HG02571 (cell line): ENCODE data around the gene WDR20.
"Not testable (repeated sequence)": the region's sequence is repeated elsewhere in the genome, so short reads cannot be mapped to it uniquely, and the experiment has no call there.

Experiments used
- ATAC-seq: cut with Tn5 transposase; IDR thresholded peaks from one replicate; pipeline ENCODE4 v1.9.1; 2021; ENCODE audit warnings: mild to moderate bottlenecking, moderate library complexity; ENCODE audit not compliant: unreplicated experiment

The WDR20 gene

GRCh38 chr14:102126807-102127455 is 12.8 kb upstream of the WDR20 start:
- no peak for ATAC-seq

DNA sequence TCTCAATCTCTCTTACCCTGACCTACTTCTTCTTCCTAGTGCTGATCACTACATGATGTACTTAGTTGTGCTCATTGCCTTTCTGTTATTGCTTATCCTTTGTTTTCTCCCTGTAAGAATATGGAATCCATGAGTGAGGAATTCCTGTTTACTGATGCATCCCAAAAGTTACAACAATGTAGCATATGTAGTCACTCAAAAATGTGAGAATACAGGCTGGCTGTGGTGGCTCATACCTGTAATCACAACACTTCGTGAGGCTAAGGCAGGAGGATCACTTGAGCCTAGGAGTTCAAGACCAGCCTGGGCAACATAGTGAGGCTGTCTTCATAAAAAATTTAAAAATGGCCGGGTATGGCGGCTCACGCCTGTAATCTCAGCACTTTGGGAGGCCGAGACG is 8.0 kb upstream of the WDR20 start:
- ATAC-seq: no peak

DNA sequence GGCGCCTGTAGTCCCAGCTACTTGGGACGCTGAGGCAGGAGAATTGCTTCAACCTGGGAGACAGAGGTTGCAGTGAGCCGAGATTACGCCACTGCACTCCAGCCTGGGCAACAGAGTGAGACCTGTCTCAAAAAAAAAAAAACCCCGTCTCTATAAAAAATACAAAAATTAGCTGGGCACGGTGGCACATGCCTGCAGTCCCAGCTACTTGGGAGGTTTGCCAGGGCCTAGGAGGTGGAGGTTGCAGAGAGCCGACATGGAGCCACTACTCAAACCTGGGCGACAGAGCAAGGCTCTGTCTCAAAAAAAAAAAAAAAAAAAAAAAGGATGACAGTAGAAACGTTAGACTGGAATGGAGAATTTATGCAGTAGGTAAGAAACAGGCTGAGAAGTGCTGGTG is 5.7 kb upstream of the WDR20 start:
- not testable (repeated sequence) for ATAC-seq

DNA sequence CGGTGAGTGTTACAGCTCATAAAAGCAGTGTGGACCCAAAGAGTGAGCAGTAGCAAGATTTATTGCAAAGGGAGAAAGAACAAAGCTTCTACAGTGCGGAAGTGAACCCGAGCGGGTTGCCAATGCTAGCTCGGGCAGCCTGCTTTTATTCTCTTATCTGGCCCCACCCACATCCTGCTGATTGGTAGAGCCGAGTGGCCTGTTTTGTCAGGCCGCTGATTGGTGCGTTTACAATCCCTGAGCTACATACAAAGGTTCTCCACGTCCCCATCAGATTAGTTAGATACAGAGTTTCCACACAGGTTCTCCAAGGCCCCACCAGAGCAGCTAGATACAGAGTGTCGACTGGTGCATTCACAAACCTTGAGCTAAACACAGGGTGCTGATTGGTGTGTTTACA is 5.0 kb upstream of the WDR20 start:
- not testable (repeated sequence) for ATAC-seq

GRCh38 chr14:102135456-102135855 is 4.2 kb upstream of the WDR20 start:
- not testable (repeated sequence) for ATAC-seq

GRCh38 chr14:102138535-102138934 is 1.2 kb upstream of the WDR20 start:
- no peak for ATAC-seq

DNA sequence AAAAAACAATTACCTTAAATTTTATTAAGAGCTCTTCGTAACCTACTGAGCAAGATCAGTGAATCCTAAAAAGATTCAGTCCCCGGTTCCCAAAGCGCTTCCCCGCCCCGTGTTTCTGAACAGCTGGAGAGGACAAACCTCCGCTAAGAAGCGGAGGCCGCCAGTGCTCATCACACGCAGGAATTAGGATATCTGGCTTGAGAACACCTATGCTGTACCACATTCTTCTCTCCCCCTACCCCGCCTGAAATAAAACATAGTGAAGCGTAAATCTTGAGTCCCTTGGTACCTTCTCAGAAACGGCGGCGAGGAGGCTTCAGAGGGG is 774 bp upstream of the WDR20 start:
- ATAC-seq: peak; percentile 14

DNA sequence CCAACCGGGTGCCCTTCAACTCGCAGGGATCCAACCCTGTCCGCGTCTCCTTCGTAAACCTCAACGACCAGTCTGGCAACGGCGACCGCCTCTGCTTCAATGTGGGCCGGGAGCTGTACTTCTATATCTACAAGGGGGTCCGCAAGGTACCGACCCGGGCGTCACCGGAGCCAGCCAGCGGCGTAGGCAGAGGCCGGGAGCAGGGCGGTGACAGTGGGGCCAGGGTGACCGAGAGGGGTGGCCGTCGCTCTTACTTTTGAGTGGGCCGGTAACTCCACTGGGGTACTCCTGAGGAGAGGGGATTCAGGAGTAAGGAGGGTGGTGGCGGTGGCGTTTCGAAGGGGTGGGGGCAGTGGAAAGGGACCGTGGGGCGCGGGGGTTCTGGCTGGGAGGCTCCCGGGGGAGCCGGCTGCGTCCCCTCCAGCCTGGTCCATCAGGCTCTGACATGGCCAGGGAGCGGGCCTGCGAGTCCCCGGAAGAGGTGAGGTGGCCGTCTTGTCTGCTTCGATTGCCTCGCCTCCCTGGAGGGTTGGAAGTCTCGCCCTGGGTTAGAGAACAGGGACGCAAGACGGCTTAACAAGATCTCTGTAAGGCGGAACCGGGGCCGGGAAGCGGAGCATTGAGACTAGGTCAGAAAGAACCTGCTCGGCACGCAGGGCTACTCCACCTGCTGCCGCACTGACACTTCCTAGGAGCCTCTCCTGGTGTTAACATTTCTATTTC is 491 bp downstream of the WDR20 start:
- ATAC-seq: peak; percentile 16

GRCh38 chr14:102140750-102141145 is 1.1 kb downstream of the WDR20 start:
- ATAC-seq: no peak

- ATAC-seq: no peak
Observed at GRCh38 chr14:102141797-102142196, 2.1 kb downstream of the WDR20 start.

DNA sequence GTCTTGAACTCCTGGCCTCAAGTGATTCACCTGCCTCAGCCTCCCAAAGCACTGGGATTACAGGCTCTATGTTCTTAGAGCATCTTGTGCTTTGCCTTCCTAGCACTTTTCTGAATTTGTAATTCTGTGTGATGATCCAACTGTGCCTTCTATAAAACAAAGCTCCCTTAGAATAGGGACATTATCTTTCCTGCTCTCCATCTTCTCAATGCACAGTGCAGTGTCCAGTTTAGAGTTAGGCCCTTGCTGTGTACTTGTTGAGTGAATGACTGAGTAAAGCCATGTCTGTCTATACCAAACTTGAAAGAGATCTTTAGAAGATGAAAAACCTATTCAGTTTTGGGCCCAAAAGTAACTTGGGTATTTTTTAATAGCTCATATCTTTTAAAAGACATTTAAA is 5.2 kb downstream of the WDR20 start:
- no peak for ATAC-seq

DNA sequence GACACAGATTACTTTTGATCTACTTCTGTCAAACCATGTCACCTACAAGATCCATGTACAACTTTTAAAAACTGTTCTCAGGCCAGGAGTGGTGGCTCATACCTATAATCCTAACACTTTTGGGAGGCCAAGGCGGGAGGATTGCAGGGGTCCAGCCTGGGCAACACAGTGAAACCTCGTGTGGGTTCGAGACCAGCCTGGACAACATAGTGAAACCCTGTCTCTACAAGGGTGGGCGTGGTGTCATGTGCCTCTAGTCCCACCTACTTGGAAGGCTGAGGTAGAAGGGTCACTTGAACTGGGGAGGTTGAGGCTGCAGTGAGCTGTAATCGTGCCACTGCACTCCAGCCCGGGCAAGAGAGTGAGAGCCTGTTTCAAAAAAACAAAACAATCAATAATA is 5.7 kb downstream of the WDR20 start:
- no peak for ATAC-seq

- ATAC-seq: no peak
Observed at GRCh38 chr14:102146423-102146822, 6.7 kb downstream of the WDR20 start.

DNA sequence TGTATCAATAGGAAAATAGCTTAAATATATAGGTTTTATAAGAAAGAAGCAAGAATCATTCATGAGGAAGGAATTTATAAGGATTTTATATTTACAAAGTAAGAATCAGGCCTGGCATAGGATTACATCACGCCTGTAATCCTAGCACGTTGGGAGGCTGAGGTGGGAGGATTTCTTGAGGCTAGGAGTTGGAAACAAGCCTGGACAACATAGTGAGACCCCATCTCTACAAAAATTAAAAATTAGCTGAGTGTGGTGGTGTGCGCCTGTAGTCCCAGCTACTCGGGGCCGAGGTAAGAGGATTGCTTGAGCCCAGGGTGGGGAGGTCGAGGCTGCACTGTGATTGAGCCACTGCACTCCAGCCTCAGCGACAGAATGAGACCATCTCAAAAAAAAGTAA is 10.4 kb downstream of the WDR20 start:
- no peak for ATAC-seq

- ATAC-seq: no peak
Observed at GRCh38 chr14:102150744-102151143, 11.0 kb downstream of the WDR20 start.

DNA sequence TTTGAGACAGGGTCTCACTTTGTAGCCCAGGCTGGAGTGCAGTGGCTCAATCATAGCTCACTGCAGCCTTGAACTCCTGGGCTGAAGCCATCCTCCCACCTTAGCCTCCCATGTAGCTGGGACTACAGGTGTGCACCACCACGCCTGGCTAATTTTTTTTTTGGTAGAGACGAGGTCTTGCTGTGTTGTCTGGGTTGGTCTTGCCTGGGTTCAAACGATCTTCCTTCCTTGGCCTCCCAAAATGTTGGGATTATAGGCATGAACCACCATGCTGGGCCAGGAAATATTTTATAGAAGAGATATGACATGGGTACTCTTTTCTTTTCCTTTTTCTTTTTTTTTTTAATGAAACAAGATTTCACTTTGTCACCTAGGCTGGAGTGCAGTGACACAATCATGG is 11.7 kb downstream of the WDR20 start:
- ATAC-seq: not testable (repeated sequence)

- no peak for ATAC-seq
Observed at GRCh38 chr14:102154121-102154520, 14.4 kb downstream of the WDR20 start.

- ATAC-seq: no peak
Observed at GRCh38 chr14:102154821-102155549, 15.3 kb downstream of the WDR20 start.

DNA sequence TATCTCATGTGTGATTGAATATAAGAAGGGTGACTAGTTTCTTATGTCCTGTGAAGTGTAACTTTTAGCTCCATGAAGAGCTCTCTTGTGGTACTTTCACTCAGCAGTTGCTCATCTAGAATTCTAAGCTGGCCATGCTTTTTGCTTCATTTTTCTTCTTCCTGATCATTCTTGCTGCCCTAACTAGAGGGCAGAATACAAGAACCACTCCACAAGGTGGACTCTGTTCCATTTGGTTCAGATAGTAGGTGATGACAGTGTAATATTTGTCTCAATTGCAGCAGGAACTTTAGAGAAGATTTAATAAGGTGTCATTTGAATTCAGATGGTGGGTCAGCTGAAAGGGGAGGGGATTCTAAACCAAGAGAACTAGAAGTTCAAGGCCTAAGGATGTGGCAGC is 17.6 kb downstream of the WDR20 start:
- no peak for ATAC-seq

DNA sequence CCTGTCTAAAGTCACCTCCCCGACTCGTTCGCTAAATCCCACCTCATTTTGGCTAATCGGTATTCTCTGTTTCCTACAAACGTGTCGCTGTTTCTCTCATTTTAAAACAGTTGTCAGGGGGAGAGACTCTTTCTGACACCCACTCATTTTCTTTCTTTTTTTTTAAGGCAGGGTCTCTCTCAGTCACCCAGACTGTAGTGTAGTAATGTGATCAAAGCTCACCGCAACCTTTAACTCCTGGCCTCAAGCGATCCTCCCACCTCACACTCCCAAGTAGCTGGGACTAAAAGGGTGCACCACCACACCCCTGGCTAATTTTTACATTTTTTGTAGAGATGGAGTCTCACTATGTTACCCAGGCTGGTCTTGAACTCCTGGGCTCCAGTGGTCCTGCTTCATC is 19.1 kb downstream of the WDR20 start:
- no peak for ATAC-seq

DNA sequence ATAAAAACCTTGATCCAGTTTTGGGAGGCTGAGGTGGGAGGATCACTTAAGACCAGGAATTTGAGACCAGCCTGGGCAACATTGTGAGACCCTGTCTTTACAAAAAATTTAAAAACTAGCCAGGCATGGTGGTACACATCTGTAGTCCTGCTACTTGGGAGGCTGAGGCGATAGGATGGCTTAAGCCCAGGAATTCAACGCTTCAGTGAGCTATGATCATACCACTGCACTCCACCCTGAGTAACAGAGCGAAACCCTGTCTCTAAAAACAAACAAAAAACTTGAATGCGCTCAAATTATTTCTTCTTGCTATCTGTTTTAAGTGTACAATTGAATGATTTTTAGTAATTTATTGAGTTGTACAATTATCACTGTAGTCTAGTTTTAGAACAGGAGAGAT is 20.1 kb downstream of the WDR20 start:
- no peak for ATAC-seq

DNA sequence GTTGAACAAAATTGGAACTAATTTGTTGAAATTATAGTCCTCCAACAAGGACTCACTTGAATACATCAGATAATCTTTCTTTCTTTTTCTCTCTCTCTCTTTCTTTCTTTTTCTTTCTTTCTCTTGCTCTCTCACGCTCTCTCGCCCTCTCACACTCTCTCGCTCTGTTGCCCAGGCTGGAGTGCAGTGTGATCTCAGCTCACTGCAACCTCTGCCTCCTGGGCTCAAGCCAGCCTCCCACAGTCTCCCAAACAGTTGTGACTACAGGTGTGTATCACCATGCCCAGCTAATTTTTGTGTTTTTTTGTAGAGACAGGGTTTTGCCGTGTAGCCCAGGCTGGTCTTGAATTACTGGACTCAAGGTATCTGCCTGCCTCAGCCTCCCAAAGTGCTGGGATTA is 22.8 kb downstream of the WDR20 start:
- no peak for ATAC-seq
